NT2/D1 (cell line): ENCODE measurements around the gene C1orf159.

Experiments used
- YY1 ChIP-seq: IDR thresholded peaks from 2 replicates; pipeline ENCODE4 v1.6.1; 2011; ENCODE audit not compliant: insufficient read length, insufficient read depth
- ZNF274 ChIP-seq: IDR thresholded peaks from 2 replicates; pipeline ENCODE4 v1.6.1; 2011; ENCODE audit warnings: mild to moderate bottlenecking, low read depth, low read length

- TF ChIP-seq YY1 (no peak), ZNF274 (no peak)
Measured at GRCh38 chr1:1164361-1164700, 48.4 kb upstream of the C1orf159 start.
